ENCODE measurements around the gene TRIM46.
A peak's percentile ranks its signal among the peaks of the same experiment; 100 is the strongest.

Gene TRIM46, protein sequence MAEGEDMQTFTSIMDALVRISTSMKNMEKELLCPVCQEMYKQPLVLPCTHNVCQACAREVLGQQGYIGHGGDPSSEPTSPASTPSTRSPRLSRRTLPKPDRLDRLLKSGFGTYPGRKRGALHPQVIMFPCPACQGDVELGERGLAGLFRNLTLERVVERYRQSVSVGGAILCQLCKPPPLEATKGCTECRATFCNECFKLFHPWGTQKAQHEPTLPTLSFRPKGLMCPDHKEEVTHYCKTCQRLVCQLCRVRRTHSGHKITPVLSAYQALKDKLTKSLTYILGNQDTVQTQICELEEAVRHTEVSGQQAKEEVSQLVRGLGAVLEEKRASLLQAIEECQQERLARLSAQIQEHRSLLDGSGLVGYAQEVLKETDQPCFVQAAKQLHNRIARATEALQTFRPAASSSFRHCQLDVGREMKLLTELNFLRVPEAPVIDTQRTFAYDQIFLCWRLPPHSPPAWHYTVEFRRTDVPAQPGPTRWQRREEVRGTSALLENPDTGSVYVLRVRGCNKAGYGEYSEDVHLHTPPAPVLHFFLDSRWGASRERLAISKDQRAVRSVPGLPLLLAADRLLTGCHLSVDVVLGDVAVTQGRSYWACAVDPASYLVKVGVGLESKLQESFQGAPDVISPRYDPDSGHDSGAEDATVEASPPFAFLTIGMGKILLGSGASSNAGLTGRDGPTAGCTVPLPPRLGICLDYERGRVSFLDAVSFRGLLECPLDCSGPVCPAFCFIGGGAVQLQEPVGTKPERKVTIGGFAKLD

DNA sequence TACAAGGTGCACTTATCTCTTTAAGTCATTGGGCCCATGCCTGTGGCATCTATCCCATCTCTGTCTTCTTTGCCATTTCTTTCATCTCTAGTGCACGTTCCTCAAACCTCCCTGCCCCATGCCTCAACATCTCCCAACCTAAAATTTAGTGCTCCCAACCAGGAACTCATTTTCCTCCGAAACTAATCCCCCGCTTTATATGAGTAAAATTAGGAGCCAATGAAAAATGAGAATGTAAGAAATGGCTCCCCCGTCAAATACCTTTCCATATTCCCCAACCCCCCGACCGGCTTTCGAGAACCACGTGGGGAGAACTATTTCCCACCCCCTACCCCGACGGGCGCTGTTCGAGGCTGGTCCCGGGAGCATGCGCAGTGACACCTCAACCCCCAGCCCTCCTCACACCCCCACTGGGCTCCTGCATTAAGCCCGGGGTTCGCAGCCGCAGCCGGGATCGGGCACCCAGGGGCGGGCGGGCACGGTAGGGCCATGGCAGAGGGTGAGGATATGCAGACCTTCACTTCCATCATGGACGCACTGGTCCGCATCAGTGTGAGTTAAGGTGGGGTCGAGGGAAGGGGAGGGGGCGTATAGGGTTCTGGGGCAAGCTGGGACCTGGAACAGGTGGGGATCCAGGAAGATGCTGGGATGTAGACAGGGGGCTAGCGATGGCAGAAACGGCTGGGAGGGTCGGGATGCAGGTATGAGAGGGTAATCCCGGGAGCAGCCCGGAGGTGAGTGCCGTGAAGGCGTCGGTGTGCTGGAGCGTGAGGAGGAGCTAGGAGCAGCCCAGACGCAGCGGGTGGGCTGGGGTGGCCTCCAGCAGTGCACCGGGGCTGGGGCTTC lies at the start of gene TRIM46:
Gene TRIM46, plus strand, starts transcription at position 372 of the 846 bp plus-strand sequence. Its CDS starts 118 bp downstream, at position 490.
- Histone ChIP-seq H3K4me1 (ENCODE audit: control insufficient read depth, insufficient read depth, low read length, unreplicated experiment) (peaks cover 6% of the 10 kb centered on the region), H2AFZ (ENCODE audit: low read length, unreplicated experiment) (peak within 1 kb of the TSS; percentile 89), H3K4me3 (ENCODE audit: low read depth, low read length) (peak within 1 kb of the TSS; percentile 83), H3K79me2 (ENCODE audit: control insufficient read depth, insufficient read depth, low read length, unreplicated experiment) (peaks cover 23% of the 10 kb centered on the region), H3K27me3 (ENCODE audit: insufficient read depth, low read length) (no peaks in the 10 kb centered on the region), H3K36me3 (ENCODE audit: insufficient read depth, low read length) (no peaks in the 10 kb centered on the region), H3K27ac (ENCODE audit: low read depth, low read length) (peak within 1 kb of the TSS; percentile 71)

DNA sequence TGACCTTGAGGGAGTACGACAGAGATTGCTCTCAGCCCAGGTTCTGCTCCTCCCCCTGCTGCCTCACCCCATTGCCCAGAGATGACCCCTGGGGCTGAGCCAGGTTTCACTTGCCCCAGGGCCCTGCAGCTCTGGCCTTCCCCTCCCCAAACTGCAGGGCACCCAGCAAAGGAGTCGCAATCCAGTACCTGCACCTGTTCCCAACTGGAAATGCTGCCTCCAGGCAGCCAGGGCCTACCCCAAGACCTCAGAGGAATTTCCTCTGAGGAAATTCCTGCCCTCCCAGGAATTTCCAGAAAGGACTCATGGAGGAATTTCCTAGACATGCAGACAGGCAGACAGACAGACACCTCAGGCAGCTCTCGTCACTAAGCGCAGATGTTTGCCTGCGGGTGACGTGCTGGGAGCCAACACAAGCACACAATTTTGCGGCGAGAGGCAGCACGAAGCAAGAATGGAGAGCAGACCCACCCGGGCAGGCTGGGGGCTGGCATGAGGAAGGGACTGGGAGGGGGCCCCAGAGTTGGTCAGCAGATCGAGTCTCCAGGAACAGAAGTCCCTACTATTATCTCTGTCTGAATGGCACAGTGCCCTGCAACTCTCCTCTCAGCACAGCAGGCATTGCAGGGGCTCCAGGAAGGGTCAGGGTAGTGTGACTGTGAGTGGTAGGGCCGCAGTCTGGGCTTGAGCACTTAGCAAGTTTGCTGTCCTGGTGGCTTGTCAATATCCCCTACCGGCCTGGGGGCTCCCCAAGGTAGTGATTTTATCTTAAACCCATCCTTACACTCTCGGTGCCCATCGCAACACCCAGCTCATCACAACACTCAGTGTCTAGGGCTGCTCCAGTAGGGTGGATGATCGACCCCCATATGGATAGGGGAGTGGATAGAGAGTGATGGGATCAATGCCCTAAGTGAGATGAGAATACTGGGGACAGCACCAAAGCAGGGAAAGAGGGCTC lies 48.9 kb upstream of the TRIM46 start:
- peaks cover 61% of the 10 kb centered on the region for H3K27me3 ChIP-seq (ENCODE audit: insufficient read depth, low read length)
- no peaks in the 10 kb centered on the region for H3K79me2 ChIP-seq (ENCODE audit: control insufficient read depth, insufficient read depth, low read length, unreplicated experiment)
- H2AFZ ChIP-seq (ENCODE audit: low read length, unreplicated experiment), result no peak overlapping the region
- no peaks in the 10 kb centered on the region for H3K36me3 ChIP-seq (ENCODE audit: insufficient read depth, low read length)
- H3K4me1 ChIP-seq (ENCODE audit: control insufficient read depth, insufficient read depth, low read length, unreplicated experiment), result peaks cover 13% of the 10 kb centered on the region
- H3K27ac ChIP-seq (ENCODE audit: low read depth, low read length), result no peak overlapping the region
- H3K4me3 ChIP-seq (ENCODE audit: low read depth, low read length), result no peak overlapping the region

DNA sequence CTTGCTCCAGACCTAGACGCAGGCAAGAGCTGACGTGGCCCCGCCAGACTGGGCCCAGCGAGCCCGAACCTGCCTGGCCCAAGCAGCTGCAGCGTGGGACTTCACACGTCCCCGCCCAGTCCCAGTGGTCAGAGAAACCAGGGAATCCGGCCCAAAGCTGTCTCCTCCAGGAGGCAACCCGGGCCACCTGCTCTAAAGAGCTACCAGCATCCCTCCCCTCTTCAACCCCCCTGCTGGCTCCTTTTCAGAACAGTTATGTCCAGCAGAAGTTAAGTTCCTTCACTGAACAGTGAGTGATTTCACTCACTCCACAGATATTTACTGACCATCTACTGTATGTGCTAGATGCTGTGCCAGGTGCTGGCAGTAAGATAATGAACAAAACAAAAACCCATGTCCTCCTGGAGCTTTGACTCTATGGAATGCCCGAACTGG lies 48.1 kb upstream of the TRIM46 start:
- H3K36me3 ChIP-seq (ENCODE audit: insufficient read depth, low read length), result no peaks in the 10 kb centered on the region
- peaks cover 54% of the 10 kb centered on the region for H3K27me3 ChIP-seq (ENCODE audit: insufficient read depth, low read length)
- peaks cover 13% of the 10 kb centered on the region for H3K4me1 ChIP-seq (ENCODE audit: control insufficient read depth, insufficient read depth, low read length, unreplicated experiment)
- no peak overlapping the region for H3K4me3 ChIP-seq (ENCODE audit: low read depth, low read length)
- no peak overlapping the region for H3K27ac ChIP-seq (ENCODE audit: low read depth, low read length)
- no peak overlapping the region for H2AFZ ChIP-seq (ENCODE audit: low read length, unreplicated experiment)
- no peaks in the 10 kb centered on the region for H3K79me2 ChIP-seq (ENCODE audit: control insufficient read depth, insufficient read depth, low read length, unreplicated experiment)

DNA sequence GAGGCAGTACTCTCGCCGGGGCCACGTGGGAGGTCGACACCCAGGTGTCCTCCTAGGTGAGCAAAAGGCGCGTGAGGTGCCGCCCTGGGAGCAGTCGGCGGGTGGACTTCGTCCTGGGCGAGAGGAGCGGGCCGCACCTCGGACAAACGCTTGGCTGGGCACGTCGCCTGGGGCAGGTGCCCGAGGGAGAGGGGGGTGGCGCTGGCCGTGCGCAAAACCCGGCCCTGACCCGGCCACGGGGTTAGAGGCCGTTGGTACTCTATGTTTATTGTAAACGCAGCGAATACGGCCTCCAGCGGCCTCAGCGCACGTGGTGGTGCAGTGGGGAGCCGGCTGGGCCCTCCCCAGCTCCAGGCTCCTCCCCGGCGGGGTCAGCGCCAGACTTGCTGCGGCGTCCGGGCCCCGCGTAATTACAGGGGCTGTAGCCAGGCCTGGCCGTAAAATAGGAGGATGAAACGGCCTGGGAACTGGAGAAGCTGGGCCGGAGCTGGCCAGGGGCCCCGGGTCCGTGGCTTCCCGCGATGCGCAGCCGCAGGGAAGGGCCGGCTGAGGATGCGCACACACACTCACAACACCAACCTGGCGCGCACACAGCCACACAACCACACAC lies 47.6 kb upstream of the TRIM46 start:
- Histone ChIP-seq H3K4me1 (ENCODE audit: control insufficient read depth, insufficient read depth, low read length, unreplicated experiment) (peaks cover 13% of the 10 kb centered on the region), H3K27ac (ENCODE audit: low read depth, low read length) (no peak overlapping the region), H3K36me3 (ENCODE audit: insufficient read depth, low read length) (no peaks in the 10 kb centered on the region), H3K4me3 (ENCODE audit: low read depth, low read length) (peak overlapping the region; percentile 74), H2AFZ (ENCODE audit: low read length, unreplicated experiment) (no peak overlapping the region), H3K27me3 (ENCODE audit: insufficient read depth, low read length) (peaks cover 54% of the 10 kb centered on the region), H3K79me2 (ENCODE audit: control insufficient read depth, insufficient read depth, low read length, unreplicated experiment) (no peaks in the 10 kb centered on the region)

DNA sequence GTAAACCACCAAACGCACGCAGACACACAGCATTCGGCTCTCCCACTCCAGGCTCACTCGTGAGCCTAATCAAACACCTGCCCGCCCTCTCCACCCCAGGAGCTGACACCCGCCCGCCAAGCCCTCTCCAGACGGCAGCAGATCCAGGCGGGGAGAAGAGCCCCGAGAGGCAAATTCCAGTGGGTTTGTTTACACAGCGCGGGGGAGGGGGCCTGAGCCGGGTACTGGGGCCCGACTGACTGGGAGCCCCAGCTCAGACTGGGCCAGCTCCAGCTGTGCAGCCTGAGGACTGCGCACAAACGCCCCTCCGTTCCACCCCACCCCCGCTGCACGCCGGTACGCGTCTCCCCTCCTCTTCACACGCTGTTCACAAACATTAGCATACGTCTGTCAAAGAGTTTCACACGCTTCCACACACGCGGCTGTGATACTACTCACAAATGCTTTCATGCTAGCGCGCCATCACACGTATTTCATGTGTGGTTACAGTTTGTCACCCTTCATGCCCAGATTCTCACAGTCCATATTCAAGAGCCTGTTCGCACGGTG lies 47.0 kb upstream of the TRIM46 start:
- Histone ChIP-seq H3K4me3 (ENCODE audit: low read depth, low read length) (peak overlapping the region; percentile 74), H3K27ac (ENCODE audit: low read depth, low read length) (no peak overlapping the region), H3K79me2 (ENCODE audit: control insufficient read depth, insufficient read depth, low read length, unreplicated experiment) (no peaks in the 10 kb centered on the region), H3K4me1 (ENCODE audit: control insufficient read depth, insufficient read depth, low read length, unreplicated experiment) (peaks cover 13% of the 10 kb centered on the region), H2AFZ (ENCODE audit: low read length, unreplicated experiment) (peak overlapping the region; percentile 9), H3K27me3 (ENCODE audit: insufficient read depth, low read length) (peaks cover 50% of the 10 kb centered on the region), H3K36me3 (ENCODE audit: insufficient read depth, low read length) (no peaks in the 10 kb centered on the region)

DNA sequence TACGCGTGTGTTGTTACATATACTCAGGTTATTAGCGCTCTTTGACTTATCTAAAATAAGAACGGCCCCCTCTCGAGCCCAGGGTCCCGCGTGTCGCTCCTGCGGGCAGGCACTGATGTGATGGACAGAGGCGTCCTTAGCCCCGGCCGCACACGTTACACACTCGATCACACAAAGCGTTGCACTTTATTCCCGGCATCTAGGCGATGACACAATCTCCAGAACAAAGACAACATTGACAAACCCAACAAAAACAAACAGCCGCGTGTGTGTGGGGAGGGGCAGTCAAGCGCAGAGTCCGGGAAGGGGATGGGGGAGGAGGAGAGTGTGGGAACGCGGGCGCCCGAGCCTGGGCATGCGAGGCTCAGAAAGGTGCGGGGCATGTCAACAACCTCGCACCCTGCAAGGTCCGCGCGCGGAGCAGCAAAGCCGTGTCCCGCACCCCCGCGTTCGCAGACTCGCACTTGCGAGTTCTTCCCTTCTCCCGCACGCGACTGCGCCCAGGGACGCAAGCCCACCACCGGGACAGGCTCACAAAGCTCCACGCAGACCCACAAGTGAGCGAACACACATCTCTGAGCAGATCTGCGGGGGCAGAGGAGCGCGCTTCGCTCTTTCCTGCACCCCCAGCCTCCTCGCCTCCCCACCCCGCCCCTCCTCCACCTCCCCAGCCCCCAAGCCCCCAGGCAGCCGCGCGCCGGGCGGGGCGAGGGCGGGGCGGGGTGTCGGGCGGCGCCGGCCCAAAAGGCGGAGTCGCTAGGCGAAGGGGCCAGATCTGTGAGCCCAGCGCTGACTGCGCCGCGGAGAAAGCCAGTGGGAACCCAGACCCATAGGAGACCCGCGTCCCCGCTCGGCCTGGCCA lies 46.3 kb upstream of the TRIM46 start, which contains the start of gene EFNA1:
Gene EFNA1, plus strand, starts transcription at position 772 of the 862 bp plus-strand sequence. CDS start 102 bp downstream, outside the sequence.
- peaks cover 49% of the 10 kb centered on the region for H3K27me3 ChIP-seq (ENCODE audit: insufficient read depth, low read length)
- peak within 1 kb of the TSS; percentile 9 for H2AFZ ChIP-seq (ENCODE audit: low read length, unreplicated experiment)
- H3K4me3 ChIP-seq (ENCODE audit: low read depth, low read length), result peak within 1 kb of the TSS; percentile 74
- H3K27ac ChIP-seq (ENCODE audit: low read depth, low read length), result no peak within 1 kb of the TSS
- H3K4me1 ChIP-seq (ENCODE audit: control insufficient read depth, insufficient read depth, low read length, unreplicated experiment), result peaks cover 13% of the 10 kb centered on the region
- no peaks in the 10 kb centered on the region for H3K79me2 ChIP-seq (ENCODE audit: control insufficient read depth, insufficient read depth, low read length, unreplicated experiment)
- H3K36me3 ChIP-seq (ENCODE audit: insufficient read depth, low read length), result no peaks in the 10 kb centered on the region

DNA sequence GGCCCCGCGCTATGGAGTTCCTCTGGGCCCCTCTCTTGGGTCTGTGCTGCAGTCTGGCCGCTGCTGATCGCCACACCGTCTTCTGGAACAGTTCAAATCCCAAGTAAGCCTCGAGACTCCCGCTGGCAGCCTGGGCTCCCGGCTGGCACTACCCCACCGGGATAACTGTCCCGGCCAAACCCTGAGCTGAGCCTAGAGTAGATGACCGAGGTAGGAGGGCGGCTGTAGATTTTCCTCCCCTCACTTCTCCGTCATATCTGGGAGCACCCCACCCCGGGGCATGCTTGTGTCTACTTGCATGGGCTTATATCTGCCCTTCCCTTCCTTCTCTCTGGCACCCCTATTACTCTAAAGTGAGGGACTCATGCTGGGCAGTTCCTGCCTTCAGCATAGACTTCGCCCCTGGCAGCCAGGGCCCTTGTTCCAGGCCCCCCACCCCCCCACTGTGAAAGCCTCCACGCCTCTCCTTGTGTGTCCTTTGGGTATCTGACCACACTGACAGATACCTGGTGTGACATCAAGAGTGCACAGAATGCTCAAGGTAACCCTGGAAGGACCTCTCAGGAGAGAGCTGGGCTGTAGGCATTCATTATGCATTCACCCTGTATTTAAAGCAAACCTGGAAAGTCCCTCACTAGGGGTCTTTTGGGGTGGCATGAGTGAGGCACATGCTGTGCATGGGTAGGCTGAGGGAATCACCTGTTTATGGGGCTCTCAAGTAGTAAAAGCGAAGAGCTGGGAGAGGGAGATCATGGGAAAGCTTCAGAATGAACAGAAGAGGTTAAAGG lies 45.5 kb upstream of the TRIM46 start:
- no peak overlapping the region for H2AFZ ChIP-seq (ENCODE audit: low read length, unreplicated experiment)
- peaks cover 47% of the 10 kb centered on the region for H3K27me3 ChIP-seq (ENCODE audit: insufficient read depth, low read length)
- H3K79me2 ChIP-seq (ENCODE audit: control insufficient read depth, insufficient read depth, low read length, unreplicated experiment), result no peaks in the 10 kb centered on the region
- H3K4me1 ChIP-seq (ENCODE audit: control insufficient read depth, insufficient read depth, low read length, unreplicated experiment), result peaks cover 13% of the 10 kb centered on the region
- peak overlapping the region; percentile 74 for H3K4me3 ChIP-seq (ENCODE audit: low read depth, low read length)
- no peaks in the 10 kb centered on the region for H3K36me3 ChIP-seq (ENCODE audit: insufficient read depth, low read length)
- H3K27ac ChIP-seq (ENCODE audit: low read depth, low read length), result no peak overlapping the region

DNA sequence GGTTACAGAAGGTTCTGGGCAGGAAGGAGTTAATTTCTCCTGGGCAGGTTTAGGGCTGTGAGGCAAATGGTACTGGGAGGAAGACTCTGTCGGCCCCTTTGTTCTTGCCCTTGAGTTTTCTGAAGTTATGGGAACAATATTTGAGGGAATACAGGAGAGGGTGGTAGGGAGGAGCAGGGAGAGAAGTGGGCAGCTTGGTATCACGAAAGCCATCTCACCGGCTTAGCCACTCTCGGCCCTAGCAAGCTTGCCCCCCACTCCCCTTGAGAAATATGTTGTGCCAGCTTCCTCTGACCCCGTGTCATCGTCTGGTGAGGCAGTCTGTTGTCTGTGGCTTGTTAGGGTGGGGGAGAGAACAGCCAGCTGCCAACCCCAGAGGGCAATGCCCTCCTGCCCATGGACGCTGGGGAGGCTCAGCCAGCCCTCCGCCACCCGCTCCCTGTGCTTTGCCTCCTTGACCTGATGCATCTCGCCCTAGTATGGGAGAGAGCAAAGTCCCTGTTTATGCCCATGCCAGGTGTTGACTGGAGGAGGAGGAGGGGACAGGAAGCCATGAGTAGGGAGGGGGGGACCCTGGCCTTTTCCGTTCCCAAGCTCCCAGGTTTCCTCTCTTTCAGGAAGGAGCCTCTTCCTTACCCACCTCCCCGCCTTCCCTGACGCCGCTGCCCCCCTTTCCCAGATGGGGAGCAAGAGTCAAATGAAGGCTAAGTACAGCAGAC lies 44.7 kb upstream of the TRIM46 start:
- Histone ChIP-seq H3K36me3 (ENCODE audit: insufficient read depth, low read length) (no peaks in the 10 kb centered on the region), H3K4me1 (ENCODE audit: control insufficient read depth, insufficient read depth, low read length, unreplicated experiment) (peaks cover 13% of the 10 kb centered on the region), H3K79me2 (ENCODE audit: control insufficient read depth, insufficient read depth, low read length, unreplicated experiment) (no peaks in the 10 kb centered on the region), H3K27me3 (ENCODE audit: insufficient read depth, low read length) (peaks cover 47% of the 10 kb centered on the region), H2AFZ (ENCODE audit: low read length, unreplicated experiment) (no peak overlapping the region), H3K4me3 (ENCODE audit: low read depth, low read length) (peak overlapping the region; percentile 74; the same call in 1 of the 2 replicates), H3K27ac (ENCODE audit: low read depth, low read length) (no peak overlapping the region)

Measured in ACC112 (cell line).